Kidney (tissue), 14 donors: ENCODE results near the gene FAM76A. TPM values are rescaled to one million over a fixed set of nuclear protein-coding genes. Genes with fewer than 3 reads are reported as not detected.
"Not testable (repeated sequence)": the region's sequence is repeated elsewhere in the genome, so short reads cannot be mapped to it uniquely, and the experiment has no call there.

ENCODE experiments used
- DNase-seq, 5 donors: peaks; one replicate each; pipeline ENCODE4 v3.0.0-alpha.2; 2013 to 2020
- FAIRE-seq: peaks from 2 replicates; lab custom pipeline; 2012; peaks lifted over from hg19 to GRCh38; lab: Jason Lieb, UNC
- H3K27ac ChIP-seq, 2 donors: one replicate each; pipeline ENCODE4 v1.7.0; 2013; ENCODE audit warnings: low read depth in 2 of 2, low read length in 2 of 2, inconsistent platforms in 1 of 2
- H3K27me3 ChIP-seq: one replicate; pipeline ENCODE4 v1.7.1; 2013; ENCODE audit warnings: low read length, inconsistent platforms; ENCODE audit not compliant: control insufficient read depth, insufficient read depth
- H3K36me3 ChIP-seq, 3 donors: one replicate each; pipeline versions ENCODE4 v1.7.0 to v1.7.1; 2013; ENCODE audit warnings: low read length in 3 of 3, control low read depth in 1 of 3, inconsistent platforms in 1 of 3; ENCODE audit not compliant: insufficient read depth in 3 of 3, control insufficient read depth in 2 of 3
- H3K4me1 ChIP-seq, 3 donors: one replicate each; pipeline versions ENCODE4 v1.7.0 to v1.7.1; 2013; ENCODE audit warnings: low read length in 3 of 3, inconsistent platforms in 1 of 3, low read depth in 1 of 3; ENCODE audit not compliant: control insufficient read depth in 2 of 3, insufficient read depth in 2 of 3
- H3K4me3 ChIP-seq, 3 donors: one replicate each; pipeline versions ENCODE4 v1.7.0 to v1.8.1; 2013; ENCODE audit warnings: low read length in 3 of 3, control low read depth in 1 of 3, inconsistent platforms in 1 of 3
- H3K9ac ChIP-seq, 3 donors: one replicate each; pipeline versions ENCODE4 v1.7.0 to v1.7.1; 2013; ENCODE audit warnings: low read length in 3 of 3, control low read depth in 1 of 3, inconsistent platforms in 1 of 3
- H3K9me3 ChIP-seq, 3 donors: one replicate each; pipeline versions ENCODE4 v1.7.0 to v1.7.1; 2013; ENCODE audit warnings: low read length in 3 of 3, control low read depth in 1 of 3, inconsistent platforms in 1 of 3; ENCODE audit not compliant: control insufficient read depth in 2 of 3, insufficient read depth in 1 of 3
- CTCF ChIP-seq: IDR thresholded peaks from 3 replicates; pipeline ENCODE4 v1.5.1; 2012; ENCODE audit warnings: mild to moderate bottlenecking, moderate library complexity, borderline replicate concordance; ENCODE audit not compliant: insufficient read depth; ENCODE audit errors: extremely low read depth
- intact Hi-C: fragments of 100-400 bp; cut with DNase I; formaldehyde crosslinking; loops from one replicate; pipeline ENCODE4 v1.11.1; 2022
- polyA plus RNA-seq: library from polyadenylated mRNA; stranded (reverse); fragments of 350-450 nt; fragmentation: Illumina TruSeq; extraction: RNeasy Lipid Tissue Mini Kit (QIAGEN cat#74804); gene quantifications from one replicate; pipeline ENCODE4 v1.2.3, GENCODE V29; 2014; ENCODE audit warnings: low read depth, low replicate concordance; ENCODE audit not compliant: insufficient read depth
- total RNA-seq: library from RNA; stranded (reverse); fragmentation: NEBNext Ultra II Directional; extraction: Animal tissue kit (Norgen Biotek cat#: 25700); gene quantifications from one replicate; pipeline ENCODE4 v1.2.1, GENCODE V29; 2021
- donor health status: control.
- donor health status: control.
- donor health status: control.
- donor health status: control.
- donor health status: control.
- donor health status: DM: yes; HTN: yes; CAD: no.
- donor health status: Normal renal cell carcinoma (clear cell type).

Gene FAM76A
- total and polyA plus RNA-seq, 2 donors from 2014 or later, result 5.9 to 17.0 TPM

GRCh38 chr1:27774654-27775053 lies 48.9 kb downstream of the FAM76A start:
- no peaks in the 10 kb centered on the region for H3K9me3 ChIP-seq
- H3K27me3 ChIP-seq, result no peaks in the 10 kb centered on the region
- DNase-seq (no peak), FAIRE-seq (no peak)
- no peaks in the 10 kb centered on the region for H3K36me3 ChIP-seq
- H3K4me3 ChIP-seq, result no peak overlapping the region
- no peak for TF ChIP-seq CTCF
- H3K27ac ChIP-seq, result no peak overlapping the region
- H3K4me1 ChIP-seq, result peaks cover 2 to 12% (median 4%) of the 10 kb centered on the region in 3 donors
- peak overlapping the region in 1 of 3 donors; percentile 51 for H3K9ac ChIP-seq
- intact Hi-C loops, result no loop called here

DNA sequence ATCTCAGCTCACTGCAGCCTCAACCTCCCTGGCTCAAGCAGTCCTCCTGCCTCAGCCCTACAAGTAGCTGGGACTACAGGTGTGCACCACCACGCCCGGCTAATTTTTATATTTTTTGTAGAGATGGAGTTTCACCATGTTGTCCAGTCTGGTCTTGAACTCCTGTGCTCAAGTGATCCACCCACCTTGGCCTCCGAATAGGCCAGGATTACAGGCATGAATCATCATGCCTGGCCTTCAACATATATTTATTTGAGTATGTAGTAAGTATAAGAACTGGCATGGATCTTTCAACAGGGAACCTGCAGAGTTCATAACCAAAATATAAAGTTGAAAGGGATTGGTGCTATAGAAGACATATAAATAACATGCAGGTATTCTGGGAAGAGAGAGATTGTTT lies 49.6 kb downstream of the FAM76A start:
- DNase-seq, H3K9ac ChIP-seq, FAIRE-seq, H3K27ac ChIP-seq, H3K36me3 ChIP-seq, H3K27me3 ChIP-seq, H3K4me3 ChIP-seq, intact Hi-C loops, H3K9me3 ChIP-seq: not testable (repeated sequence)
- peaks cover 2 to 12% (median 4%) of the 10 kb centered on the region in 3 donors for H3K4me1 ChIP-seq

GRCh38 chr1:27776276-27776675 lies 50.5 kb downstream of the FAM76A start:
- H3K4me3 ChIP-seq, intact Hi-C loops, H3K36me3 ChIP-seq, H3K9me3 ChIP-seq, FAIRE-seq, H3K27ac ChIP-seq, DNase-seq, H3K9ac ChIP-seq, H3K27me3 ChIP-seq: not testable (repeated sequence)
- peaks cover 2 to 12% (median 4%) of the 10 kb centered on the region in 3 donors for H3K4me1 ChIP-seq

DNA sequence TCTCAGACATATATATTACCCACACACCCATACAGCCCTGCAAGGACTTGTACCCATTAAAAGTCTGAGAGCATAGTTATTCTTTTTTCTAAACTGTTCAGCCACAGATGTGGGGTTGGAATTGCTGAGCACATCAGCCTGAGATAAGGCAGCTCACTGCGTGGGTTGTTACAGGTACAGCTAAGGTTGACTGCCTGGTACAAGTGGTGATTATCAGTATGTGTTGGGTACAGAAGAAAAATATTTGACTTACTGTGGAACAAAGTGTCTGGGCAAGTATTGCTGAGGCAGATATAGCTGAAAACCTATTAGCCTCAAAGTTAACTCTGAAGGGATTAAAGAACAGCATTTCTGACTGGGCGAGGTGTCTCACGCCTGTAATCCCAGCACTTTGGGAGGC lies 52.3 kb downstream of the FAM76A start:
- FAIRE-seq (no peak), DNase-seq (no peak)
- Histone ChIP-seq H3K9ac (no peak overlapping the region), H3K9me3 (no peaks in the 10 kb centered on the region), H3K36me3 (no peaks in the 10 kb centered on the region), H3K4me1 (peaks cover 2 to 7% (median 4%) of the 10 kb centered on the region in 3 donors), H3K27ac (no peak overlapping the region), H3K27me3 (no peaks in the 10 kb centered on the region), H3K4me3 (no peak overlapping the region)
- intact Hi-C loops, result no loop called here
- TF ChIP-seq CTCF, result no peak
